HG03342 (cell line): ENCODE data around the gene KCNJ9.

Experiments
- ATAC-seq: cut with Tn5 transposase; IDR thresholded peaks from one replicate; pipeline ENCODE4 v1.9.1; 2021; ENCODE audit warnings: mild to moderate bottlenecking, moderate library complexity; ENCODE audit not compliant: unreplicated experiment

KCNJ9 gene

DNA sequence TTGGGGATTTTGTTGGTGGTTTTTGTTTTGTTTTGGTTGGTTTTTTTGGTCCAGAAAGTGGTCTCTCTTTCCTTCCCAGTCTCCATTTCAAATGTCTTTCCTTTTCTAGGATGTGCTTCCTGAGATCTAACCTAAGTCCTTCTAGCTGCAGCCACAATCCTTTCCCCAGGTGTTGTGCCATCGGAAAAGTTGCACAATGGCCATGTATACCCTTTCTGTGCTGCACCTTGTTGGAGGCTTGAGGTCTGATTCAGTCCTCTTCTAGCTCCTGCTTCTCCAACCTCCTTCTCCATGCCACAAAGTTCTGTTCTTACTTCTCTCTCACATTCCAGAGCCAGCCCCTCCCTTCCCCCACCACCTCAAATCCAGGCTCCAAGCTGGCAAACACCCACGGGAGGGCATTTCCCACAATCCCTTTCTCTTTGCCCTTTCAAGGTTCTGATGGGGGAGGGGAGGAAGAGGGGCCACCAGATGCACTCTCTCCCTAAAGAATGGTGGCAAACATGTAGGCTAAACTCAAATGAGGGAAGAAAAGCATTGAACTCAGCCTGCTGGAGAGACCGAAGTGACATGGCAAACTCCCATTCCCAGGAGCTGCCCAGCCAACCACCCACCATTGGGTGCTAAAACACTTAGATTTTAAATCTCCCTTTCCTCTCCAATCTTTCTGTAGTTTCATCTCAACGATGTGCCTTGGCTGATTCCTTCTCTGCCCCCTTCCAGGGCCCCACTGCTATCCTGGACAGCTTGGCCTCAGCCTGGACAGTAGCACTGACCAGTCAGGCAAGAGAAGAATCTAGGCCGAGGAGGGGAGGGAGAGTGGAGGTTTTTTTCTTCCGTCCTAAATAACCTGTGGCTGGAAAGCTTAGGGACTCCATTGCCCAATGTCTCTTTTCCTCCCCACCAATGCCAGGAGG lies 14.3 kb upstream of the KCNJ9 start:
- no peak for ATAC-seq

DNA sequence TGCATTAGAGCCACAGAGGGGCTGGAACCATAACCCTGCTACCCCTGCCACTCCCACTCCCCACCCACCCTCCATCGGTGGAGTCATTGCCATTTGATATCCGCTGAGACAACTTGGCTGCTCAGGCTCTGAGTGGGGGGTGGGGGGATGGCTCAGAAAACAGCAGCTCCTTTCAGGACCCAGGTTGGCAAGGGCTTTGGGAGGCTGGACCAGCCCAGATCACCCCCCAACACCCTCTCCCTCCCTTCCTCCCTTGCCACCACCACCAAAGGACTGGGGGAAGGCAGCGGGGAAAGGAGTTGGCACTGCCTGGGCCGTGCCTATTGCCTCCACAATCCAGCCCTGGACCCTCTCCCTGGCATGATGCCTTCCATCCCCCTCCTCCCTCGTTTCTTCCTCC lies 13.1 kb upstream of the KCNJ9 start:
- ATAC-seq: no peak

DNA sequence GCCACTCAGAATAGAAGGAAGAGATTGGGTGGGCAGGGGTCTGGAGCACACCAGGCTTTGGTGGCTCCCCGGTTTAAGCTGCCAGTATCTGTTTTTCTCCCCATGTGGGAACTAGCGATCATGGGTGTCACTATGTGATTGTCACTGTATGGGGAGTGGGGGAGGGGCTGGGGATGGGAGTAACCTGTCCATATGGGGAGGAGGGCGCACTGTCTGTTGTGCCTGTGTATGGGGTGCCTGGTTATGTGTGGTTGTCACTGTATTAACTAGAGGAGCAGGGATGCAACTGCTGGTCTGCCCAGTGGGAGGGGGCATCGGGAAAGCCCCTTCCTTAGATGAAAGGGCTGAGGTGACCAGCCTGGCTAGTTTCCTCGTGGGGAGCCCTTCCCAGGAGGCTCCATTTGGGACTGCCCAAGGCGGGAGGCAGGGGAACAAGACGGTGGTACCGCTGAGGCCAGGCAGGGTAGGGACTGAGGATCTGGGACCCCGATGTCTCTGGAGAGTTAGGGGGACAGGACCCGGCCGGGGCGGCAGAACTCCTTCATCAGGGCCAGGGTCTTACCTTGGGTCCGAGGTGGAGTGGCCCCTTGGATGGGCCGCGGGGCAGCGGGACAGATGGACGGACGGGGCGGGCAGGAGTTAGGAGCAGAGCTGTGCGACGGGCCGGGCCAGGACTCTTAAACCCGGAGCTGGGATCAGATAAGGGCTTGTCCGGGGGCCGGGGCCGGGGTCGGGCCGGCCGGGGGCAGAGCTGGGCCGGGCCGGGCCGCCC lies 11.7 kb upstream of the KCNJ9 start, which contains the start of gene KCNJ10:
TSS of gene KCNJ10 (minus strand) at position 701 of the 772 bp plus-strand sequence. CDS start 27,628 bp downstream, outside the sequence.
- ATAC-seq: no peak

DNA sequence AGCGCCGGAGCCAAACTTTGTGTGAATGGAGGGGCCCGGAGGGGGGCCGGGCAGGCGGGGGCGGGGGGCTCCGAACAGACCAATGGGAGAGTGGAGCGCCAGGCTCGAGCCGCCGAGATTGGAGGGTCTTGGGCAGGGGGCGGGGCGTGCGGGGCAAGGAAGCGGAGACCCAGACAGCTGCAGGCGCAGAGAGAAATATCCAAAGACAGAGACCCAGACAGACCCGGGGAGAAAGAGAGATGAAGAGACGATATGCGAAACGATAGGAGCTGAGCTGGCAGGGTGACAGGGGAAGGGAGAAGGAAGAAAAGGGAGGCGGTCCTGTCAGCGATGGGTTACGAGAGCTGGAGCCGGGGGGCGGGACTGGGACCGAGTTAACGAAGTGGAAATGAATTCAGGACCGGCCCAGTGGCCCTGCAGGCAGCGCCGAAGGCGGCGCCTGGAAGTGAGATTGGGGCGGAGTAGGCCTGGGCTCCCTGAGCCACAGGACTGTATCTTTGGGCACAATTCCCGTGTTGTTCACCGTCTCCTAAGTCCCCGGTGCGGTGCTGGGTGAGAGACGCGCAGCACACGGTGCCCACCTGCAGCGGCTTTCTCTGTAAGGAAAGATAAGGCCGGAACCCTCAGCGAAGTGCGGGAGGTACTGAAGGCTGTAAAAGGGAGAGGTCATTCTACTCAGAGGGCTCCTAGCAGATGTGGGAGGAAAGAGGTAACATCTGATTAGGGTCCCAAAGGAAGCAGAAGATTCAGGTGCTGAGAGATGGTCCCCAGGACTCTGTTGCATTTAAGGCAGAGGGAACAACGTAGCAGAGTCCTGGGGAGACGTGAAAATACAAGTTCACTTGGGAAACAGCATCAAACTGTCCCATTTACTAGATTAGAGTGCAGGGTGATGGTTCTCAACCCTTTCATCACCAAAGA lies 10.8 kb upstream of the KCNJ9 start:
- ATAC-seq: no peak

DNA sequence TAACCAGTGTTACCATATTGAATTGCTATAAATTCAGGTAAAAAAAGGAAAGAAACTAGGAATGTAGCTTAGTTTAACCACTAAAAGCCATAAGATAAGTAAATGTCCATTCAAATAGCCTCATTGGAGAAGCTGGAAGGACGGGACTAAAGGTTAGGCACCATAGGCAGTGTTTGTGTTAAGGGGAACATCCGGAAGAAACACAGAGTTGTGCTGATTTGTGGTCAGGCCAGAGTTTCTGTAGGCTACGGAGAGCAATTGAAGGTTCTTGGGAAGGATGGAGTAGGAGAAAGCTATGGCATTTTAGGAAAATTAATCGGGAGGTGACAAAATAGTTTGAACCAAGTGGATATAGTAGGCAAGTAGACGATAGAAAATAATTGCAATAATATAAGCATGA lies 10.0 kb upstream of the KCNJ9 start:
- no peak for ATAC-seq

DNA sequence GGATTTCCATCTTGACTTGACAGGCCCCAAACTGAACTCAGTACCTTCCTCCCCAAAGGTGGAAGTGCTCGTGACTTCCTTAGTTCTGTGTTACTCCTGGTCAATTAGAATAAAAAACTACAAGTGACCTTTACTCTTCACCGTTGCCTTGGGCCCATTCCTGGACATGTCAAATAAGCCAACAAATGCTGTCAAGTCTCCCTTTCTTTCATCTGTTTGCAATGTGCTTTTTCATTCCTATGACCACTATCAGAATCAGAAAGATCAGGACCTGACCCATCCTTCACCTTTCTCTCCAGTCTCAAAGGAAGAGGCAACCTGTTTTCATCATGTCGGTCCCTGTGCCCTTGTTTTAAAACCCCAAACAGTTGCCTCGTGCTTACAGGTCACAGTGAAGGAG lies 6.5 kb upstream of the KCNJ9 start:
- ATAC-seq: no peak

DNA sequence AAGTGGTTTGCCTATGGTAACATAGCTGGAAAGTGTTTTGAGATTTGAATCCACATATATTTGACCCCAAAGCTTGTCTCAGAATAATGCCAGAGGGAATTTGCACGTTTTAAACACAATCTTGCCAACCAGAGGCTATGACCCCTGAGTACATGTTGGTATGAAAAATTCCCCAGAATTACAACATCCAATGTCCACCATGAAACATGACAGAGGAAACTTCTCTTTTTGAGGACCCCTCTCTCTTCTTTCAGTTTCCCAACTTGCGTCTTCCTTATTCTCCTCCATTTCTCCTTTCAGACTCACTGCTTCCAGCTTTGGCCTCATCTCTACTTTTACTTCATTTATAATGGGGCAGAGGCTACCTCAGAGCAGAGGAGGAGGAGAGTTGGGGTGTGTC lies 5.5 kb upstream of the KCNJ9 start:
- ATAC-seq: no peak

DNA sequence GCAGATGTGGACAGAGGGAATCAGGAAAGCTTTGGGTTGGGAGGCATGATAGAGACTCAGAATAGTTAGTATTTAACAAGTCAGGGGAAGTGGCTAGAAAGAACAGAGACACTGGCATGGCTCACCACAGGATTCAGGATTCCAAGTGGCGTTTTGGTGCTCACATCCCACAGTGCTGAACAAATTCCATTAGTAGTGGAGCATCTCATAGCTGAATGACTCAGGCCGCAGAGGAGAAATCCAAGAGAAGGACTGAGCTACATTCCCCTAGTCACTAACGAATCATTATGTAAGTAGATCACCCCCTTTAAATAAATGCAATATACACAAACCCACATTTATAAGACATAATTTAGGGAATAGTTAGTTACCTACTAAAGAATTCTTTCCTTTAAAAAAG lies 5.0 kb upstream of the KCNJ9 start:
- ATAC-seq: no peak

DNA sequence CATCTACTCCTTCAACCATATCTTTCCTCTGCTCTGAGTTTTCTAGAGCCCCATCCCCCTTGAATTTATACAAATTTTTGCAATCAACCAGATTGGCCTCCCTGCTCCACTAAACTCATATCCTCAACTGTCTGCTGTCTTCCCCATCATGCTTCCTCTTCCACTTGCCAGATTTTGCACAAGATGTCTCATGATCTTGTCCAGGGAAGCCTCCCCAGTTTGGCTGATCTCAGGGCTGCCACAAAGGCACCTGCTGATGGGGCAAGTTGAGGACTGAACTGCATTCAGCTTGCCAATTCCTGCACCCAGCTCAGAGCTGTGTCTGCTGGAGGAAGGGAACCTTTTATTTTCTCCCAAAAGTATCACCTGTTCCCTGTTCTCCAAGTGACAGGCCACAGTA lies 3.9 kb upstream of the KCNJ9 start:
- no peak for ATAC-seq

DNA sequence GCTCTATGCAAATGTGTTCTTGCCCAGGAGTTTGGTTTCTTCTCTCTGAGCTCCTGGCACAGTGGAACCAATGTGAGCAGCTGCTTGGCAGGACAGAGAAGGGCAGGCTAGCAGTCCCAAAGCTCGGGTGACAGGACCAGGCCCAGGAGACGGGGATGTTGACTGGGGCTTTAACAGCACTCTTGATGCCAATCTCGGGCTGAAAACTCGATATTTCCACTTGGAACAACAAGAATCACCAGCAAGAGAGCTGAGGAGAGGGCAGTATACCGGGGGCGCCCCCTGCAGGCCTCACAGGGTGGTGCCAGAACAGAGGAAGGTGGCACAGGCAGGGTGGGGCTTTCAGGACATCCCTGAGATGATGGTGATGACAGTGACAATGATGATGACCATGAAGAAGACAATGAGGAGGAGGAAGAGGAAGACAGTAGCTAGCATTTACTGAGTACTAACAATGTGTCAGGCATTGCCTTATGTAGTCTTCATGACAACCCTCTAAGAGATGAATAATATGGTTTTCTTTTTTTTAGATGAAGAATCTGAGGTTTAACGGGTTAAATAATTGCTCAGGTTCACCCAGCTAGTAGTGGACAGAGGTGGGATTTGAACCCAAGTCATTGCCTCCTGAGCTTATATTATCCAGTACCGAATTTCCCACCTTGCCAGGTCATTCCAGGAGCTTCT lies 2.7 kb upstream of the KCNJ9 start:
- peak; percentile 59 for ATAC-seq

DNA sequence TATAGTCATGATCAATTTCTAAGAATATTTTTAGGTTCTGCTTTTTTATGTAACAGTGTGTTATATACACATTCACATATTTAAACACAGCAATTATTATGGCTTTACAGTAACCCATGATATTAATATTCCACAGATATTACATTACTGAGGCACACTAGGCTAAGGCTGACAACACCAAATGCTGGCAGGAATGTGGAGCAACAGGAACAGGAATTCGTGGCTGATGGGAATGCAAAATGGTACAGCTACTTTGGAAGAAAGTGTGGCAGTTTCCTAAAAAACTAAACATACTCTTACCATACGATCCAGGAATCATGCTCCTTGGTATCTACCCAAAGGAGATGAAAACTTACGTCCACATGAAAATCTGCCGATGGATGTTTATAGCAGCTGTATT lies 1.9 kb upstream of the KCNJ9 start:
- ATAC-seq: no peak

DNA sequence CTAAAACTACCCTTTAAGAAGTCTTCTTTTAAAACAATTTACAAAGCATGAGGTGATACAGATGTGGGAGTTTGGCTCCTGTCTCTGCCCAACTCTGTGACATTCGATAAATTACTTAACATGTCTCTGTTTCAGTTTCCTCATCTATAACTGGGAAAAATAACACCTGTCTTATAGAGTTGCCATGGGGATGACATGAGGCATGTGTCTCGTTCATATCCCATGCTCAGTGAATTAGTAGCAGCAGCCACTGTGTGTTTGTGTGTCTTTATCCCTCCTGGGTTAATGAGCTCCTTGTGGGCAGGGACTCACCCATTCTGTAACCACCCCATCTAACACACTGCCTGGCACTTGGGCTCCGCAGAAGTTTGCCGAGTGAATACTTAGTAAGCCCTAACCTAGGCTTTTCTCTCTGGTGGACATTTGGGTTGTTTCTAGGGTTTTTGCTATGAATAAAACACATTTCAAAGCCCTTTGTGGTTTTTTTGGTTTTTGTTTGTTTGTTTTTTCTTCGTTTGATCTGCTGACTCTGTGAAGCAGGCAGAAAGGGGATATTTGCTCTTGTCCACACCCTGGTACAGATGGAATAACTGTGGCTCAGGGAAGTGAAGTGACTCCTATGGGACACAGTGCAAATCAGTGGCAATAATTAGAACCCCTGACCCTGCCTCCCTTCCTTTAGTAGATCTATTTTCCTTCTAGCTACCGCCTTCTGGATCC lies 797 bp upstream of the KCNJ9 start:
- ATAC-seq: no peak

DNA sequence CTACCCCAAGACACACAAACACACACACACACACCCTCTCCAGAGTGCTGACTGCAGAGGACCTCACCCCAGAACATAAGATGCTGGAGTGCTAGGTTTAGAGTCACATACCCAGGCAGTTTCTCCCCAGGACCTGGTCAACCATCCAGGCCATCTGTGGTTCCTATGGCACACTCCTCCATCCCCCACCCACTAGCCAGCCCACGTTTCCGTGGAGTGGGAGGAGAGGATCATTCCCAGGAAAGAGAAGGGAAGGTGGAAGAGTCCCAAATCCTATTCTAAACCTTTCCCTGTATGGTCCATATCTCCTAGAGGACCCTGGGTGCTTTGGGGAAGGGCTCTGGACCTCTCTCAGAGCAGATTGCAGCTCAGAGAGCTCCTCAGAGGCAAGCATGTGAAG lies 1.1 kb downstream of the KCNJ9 start:
- ATAC-seq: no peak

DNA sequence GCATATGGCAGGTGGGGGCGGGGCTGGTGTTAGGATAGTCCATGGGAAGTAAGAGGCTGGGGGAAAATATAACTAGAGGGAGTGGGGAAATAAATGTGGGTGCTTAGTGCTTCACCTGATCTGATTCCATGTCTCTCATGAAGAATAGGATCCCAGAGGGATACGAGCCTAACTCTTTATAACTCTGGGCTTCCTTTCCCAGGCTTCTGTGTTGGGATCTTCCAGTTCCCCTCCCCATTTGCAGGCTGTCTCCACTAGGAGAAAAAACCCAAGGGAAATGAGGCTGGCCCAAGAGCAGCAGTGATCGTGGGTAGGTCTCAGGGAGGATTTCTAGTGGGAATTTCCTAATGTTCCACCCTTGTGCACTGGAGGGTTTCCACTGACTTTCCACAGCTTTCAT lies 1.6 kb downstream of the KCNJ9 start:
- no peak for ATAC-seq

DNA sequence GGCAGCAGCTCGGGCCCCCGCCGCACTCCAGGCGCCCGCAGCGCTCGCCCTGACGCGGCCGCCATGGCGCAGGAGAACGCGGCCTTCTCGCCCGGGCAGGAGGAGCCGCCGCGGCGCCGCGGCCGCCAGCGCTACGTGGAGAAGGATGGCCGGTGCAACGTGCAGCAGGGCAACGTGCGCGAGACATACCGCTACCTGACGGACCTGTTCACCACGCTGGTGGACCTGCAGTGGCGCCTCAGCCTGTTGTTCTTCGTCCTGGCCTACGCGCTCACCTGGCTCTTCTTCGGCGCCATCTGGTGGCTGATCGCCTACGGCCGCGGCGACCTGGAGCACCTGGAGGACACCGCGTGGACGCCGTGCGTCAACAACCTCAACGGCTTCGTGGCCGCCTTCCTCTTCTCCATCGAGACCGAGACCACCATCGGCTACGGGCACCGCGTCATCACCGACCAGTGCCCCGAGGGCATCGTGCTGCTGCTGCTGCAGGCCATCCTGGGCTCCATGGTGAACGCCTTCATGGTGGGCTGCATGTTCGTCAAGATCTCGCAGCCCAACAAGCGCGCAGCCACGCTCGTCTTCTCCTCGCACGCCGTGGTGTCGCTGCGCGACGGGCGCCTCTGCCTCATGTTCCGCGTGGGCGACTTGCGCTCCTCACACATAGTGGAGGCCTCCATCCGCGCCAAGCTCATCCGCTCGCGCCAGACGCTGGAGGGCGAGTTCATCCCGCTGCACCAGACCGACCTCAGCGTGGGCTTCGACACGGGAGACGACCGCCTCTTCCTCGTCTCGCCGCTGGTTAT lies 2.8 kb downstream of the KCNJ9 start:
- no peak for ATAC-seq

DNA sequence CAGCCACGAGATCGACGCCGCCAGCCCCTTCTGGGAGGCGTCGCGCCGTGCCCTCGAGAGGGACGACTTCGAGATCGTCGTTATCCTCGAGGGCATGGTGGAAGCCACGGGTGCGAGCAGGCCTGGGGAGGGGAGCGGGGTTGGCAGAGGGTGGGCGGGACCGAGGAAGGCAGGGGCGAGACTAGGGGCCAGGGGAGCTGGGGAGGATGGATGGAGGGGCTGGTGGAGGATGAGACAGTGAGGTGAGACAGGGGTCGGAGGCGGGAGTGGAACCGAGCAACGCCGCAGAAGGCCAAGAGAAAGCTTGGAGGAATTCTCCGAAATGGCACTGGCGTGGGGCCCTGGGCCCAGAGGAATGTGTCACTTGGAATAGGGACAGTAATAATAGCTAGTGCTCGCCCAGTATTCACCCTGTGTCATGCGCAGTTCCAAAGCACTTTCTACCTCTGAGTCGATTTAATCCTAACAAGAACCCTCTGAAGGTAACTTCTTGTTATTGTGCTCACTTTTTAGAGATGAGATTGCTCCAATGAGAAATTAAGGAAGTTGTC lies 3.5 kb downstream of the KCNJ9 start:
- ATAC-seq: no peak

DNA sequence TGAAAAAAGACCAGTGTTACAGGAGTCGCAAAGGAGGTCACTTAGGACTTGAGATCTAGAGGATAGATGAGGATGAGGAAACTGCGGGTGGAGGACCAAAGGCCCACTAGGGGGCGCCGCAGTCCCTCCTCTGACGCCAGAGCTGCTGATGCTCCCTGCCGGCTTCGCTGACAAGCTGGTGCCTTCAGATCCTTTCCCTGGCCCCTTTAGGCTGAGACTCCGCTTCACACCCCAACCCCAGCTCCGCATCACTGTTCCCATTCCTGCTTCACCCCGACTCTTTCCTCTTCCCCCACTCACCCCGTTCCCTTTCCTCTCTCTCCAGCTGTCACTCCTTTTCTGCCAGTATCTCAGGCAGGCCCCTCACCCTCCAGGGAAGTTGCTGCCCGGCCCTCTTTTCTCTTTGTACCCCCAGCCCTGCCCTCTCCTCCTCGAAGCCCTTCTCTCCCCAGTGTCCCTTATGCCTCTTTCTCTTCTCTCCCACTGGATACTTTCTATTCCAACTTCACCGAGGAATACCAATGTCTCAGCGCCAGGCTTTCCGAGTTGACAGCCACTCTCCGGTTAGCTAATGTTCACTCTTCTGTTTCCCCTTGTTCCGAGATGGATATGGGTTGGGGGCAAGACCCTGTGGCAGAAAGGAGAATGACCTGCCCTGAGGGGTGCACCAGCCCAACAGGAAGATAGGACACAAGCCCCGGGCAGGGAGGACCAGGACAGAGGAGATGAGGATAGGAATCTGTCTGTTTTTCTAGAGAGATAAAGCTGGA lies 4.5 kb downstream of the KCNJ9 start:
- no peak for ATAC-seq

DNA sequence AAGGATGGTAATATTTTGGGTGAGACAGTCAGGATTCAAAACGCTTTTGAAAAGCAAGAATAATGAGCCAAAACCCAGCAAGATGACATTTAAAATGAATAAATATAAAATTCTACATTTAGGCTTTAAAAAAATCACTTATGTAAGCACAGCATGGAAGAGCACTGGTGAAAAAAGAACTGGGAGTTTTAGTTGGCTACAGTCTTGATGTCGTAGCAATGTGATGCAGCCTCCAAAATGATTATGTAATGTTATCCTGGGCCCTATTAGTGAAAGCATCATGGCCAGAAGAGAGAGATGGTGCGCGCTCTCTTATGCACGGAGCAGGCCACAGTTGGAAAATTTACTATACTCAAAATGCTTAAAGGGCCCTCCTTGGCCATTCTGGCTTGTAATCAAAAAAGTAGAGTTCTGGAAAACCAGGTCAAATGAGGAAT lies 5.1 kb downstream of the KCNJ9 start:
- ATAC-seq: no peak
